ENCODE results near the gene DIPK1B. TPM values are rescaled to one million over a fixed set of nuclear protein-coding genes. Genes with fewer than 3 reads are reported as not detected.

Gene DIPK1B
- polyA plus RNA-seq, 1 of the 3 experiments (the other 2 are of a cell fraction) = 24.5 TPM

DNA sequence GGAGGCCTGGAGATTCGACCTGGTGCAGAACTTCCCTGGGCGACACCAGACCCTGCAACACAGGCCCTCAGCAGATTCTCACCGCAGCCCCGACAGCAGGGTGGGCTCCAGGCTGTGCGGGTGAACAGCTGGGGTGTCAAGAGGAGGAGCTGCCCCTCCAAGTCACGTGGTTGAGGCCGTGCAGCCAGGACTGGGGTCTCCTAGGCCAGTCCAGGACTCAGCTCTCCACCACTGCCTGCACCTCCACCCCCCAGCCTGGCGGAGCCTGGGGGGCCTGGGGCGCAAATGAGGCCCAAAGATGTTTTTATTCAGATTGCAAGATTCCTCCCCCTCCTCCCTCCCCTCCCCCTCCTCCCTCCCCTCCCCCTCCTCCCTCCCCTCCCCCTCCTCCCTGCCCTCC, 15.9 kb upstream of the DIPK1B start:
- Histone ChIP-seq H4K20me1 (ENCODE audit: insufficient read depth) (no peaks in the 10 kb centered on the region), H3K9me3 (no peaks in the 10 kb centered on the region), H3K27me3 (ENCODE audit: insufficient read depth) (no peaks in the 10 kb centered on the region; the same call in 1 of the 2 replicates), H3F3A (replicated peaks; ENCODE audit: insufficient read depth) (no peaks in the 10 kb centered on the region), H3K9ac (no peak overlapping the region), H3K27ac (ENCODE audit: low read depth in 2 of 2, low read length in 1 of 2) (peak overlapping the region in 1 of 2 experiments; percentile 64; a peak in 1 of 4 replicates), H3K4me1 (ENCODE audit: control insufficient read depth in 1 of 2, insufficient read depth in 2 of 2, low read depth in 1 of 2, low read length in 1 of 2) (peaks cover 0 to 27% of the 10 kb centered on the region in 2 experiments; a peak in 1 of 4 replicates), H3K4me2 (no peak overlapping the region), H2AFZ (ENCODE audit: low read depth) (no peak overlapping the region), H3K79me2 (ENCODE audit: insufficient read depth) (no peaks in the 10 kb centered on the region), H3K4me3 (ENCODE audit: low read depth in 2 of 2, low read length in 1 of 2) (no peak overlapping the region), H3K9me2 (no peaks in the 10 kb centered on the region), H3K36me3 (replicated peaks in 1 of 2; ENCODE audit: control insufficient read depth in 1 of 2, insufficient read depth in 2 of 2, low read length in 1 of 2) (no peaks in the 10 kb centered on the region)
- DNase-seq = no peak
- POLR2A ChIA-PET = no interaction called here
- CTCF ChIA-PET = interaction anchor here (1.0 to 4.2 kb wide), 4 partner anchors 24 to 213 kb away, joined by 3 to 18 read pairs (median 5); no protein-coding TSS in a partner anchor
- TF ChIP-seq MXI1 (IDR thresholded peaks at IDR 0.05; ENCODE audit: low read depth, low read length) (no peak), YY1 (IDR thresholded peaks at IDR 0.05; ENCODE audit: low read depth) (no peak), TEAD4 (IDR thresholded peaks at IDR 0.05; ENCODE audit: borderline replicate concordance, insufficient read depth) (no peak), POLR2AphosphoS5 (IDR thresholded peaks at IDR 0.05; ENCODE audit: low read depth, low read length) (no peak), MEF2A (IDR thresholded peaks at IDR 0.05; ENCODE audit: borderline replicate concordance, low read depth) (no peak), GATA2 (CRISPR knock-in tag; IDR thresholded peaks at IDR 0.05) (no peak), TCF12 (IDR thresholded peaks at IDR 0.05) (no peak), EZH2phosphoT487 (IDR thresholded peaks at IDR 0.05; ENCODE audit: borderline replicate concordance, low read depth) (no peak), GABPA (IDR thresholded peaks at IDR 0.05; ENCODE audit: low read depth) (no peak), FOSL2 (IDR thresholded peaks at IDR 0.05; ENCODE audit: borderline replicate concordance, low read depth) (no peak), RXRA (IDR thresholded peaks at IDR 0.05; ENCODE audit: borderline replicate concordance, low read depth) (no peak), JUND (IDR thresholded peaks at IDR 0.05) (no peak), CHD2 (IDR thresholded peaks at IDR 0.05; ENCODE audit: low read length, partially characterized antibody) (no peak), RFX5 (IDR thresholded peaks at IDR 0.05; ENCODE audit: low read length) (no peak)
- TF ChIP-seq, protein P1, sequence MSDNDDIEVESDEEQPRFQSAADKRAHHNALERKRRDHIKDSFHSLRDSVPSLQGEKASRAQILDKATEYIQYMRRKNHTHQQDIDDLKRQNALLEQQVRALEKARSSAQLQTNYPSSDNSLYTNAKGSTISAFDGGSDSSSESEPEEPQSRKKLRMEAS (IDR thresholded peaks at IDR 0.05; ENCODE audit: low read depth) = no peak
- TF ChIP-seq, protein P2, sequence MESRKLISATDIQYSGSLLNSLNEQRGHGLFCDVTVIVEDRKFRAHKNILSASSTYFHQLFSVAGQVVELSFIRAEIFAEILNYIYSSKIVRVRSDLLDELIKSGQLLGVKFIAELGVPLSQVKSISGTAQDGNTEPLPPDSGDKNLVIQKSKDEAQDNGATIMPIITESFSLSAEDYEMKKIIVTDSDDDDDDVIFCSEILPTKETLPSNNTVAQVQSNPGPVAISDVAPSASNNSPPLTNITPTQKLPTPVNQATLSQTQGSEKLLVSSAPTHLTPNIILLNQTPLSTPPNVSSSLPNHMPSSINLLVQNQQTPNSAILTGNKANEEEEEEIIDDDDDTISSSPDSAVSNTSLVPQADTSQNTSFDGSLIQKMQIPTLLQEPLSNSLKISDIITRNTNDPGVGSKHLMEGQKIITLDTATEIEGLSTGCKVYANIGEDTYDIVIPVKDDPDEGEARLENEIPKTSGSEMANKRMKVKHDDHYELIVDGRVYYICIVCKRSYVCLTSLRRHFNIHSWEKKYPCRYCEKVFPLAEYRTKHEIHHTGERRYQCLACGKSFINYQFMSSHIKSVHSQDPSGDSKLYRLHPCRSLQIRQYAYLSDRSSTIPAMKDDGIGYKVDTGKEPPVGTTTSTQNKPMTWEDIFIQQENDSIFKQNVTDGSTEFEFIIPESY (IDR thresholded peaks at IDR 0.05; ENCODE audit: borderline replicate concordance, low read depth) = no peak
- TF ChIP-seq, protein P3, sequence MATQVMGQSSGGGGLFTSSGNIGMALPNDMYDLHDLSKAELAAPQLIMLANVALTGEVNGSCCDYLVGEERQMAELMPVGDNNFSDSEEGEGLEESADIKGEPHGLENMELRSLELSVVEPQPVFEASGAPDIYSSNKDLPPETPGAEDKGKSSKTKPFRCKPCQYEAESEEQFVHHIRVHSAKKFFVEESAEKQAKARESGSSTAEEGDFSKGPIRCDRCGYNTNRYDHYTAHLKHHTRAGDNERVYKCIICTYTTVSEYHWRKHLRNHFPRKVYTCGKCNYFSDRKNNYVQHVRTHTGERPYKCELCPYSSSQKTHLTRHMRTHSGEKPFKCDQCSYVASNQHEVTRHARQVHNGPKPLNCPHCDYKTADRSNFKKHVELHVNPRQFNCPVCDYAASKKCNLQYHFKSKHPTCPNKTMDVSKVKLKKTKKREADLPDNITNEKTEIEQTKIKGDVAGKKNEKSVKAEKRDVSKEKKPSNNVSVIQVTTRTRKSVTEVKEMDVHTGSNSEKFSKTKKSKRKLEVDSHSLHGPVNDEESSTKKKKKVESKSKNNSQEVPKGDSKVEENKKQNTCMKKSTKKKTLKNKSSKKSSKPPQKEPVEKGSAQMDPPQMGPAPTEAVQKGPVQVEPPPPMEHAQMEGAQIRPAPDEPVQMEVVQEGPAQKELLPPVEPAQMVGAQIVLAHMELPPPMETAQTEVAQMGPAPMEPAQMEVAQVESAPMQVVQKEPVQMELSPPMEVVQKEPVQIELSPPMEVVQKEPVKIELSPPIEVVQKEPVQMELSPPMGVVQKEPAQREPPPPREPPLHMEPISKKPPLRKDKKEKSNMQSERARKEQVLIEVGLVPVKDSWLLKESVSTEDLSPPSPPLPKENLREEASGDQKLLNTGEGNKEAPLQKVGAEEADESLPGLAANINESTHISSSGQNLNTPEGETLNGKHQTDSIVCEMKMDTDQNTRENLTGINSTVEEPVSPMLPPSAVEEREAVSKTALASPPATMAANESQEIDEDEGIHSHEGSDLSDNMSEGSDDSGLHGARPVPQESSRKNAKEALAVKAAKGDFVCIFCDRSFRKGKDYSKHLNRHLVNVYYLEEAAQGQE (IDR thresholded peaks at IDR 0.05; ENCODE audit: low read depth, low read length) = no peak
- TF ChIP-seq, protein P4, sequence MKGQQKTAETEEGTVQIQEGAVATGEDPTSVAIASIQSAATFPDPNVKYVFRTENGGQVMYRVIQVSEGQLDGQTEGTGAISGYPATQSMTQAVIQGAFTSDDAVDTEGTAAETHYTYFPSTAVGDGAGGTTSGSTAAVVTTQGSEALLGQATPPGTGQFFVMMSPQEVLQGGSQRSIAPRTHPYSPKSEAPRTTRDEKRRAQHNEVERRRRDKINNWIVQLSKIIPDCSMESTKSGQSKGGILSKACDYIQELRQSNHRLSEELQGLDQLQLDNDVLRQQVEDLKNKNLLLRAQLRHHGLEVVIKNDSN (IDR thresholded peaks at IDR 0.05; ENCODE audit: borderline replicate concordance, low read depth) = no peak
- TF ChIP-seq, protein P5, sequence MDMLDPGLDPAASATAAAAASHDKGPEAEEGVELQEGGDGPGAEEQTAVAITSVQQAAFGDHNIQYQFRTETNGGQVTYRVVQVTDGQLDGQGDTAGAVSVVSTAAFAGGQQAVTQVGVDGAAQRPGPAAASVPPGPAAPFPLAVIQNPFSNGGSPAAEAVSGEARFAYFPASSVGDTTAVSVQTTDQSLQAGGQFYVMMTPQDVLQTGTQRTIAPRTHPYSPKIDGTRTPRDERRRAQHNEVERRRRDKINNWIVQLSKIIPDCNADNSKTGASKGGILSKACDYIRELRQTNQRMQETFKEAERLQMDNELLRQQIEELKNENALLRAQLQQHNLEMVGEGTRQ (IDR thresholded peaks at IDR 0.05; ENCODE audit: borderline replicate concordance, low read depth, low read length) = no peak
- TF ChIP-seq, protein P6, sequence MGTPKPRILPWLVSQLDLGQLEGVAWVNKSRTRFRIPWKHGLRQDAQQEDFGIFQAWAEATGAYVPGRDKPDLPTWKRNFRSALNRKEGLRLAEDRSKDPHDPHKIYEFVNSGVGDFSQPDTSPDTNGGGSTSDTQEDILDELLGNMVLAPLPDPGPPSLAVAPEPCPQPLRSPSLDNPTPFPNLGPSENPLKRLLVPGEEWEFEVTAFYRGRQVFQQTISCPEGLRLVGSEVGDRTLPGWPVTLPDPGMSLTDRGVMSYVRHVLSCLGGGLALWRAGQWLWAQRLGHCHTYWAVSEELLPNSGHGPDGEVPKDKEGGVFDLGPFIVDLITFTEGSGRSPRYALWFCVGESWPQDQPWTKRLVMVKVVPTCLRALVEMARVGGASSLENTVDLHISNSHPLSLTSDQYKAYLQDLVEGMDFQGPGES (IDR thresholded peaks at IDR 0.05; ENCODE audit: low read depth, low read length) = no peak
- WGBS (ENCODE audit: low lambda C conversion rate) = 88% methylated on average over 7 of the region's 9 CpGs

Measured in SK-N-SH (cell line).